ENCODE results near the gene HTT. TPM values are rescaled to one million over a fixed set of nuclear protein-coding genes. Genes with fewer than 3 reads are reported as not detected.

Gene HTT
- total RNA-seq, 1 experiment from 2014 or later = 6.4 TPM

Other genes starting within 250 kb of the HTT start
- 62.5 and 77.3 TPM in 2 replicates for gene ADD1, start 230.8 kb upstream of the HTT start, total RNA-seq (2014; rRNA removed; shearing (Covaris generic); ENCODE audit: low replicate concordance)
- gene NOP14, start 111.3 kb upstream of the HTT start, total RNA-seq (2014; rRNA removed; shearing (Covaris generic); ENCODE audit: low replicate concordance) = 32.5 and 45.2 TPM in 2 replicates
- 2.6 and 3.7 TPM in 2 replicates for gene GRK4, start 111.1 kb upstream of the HTT start, total RNA-seq (2014; rRNA removed; shearing (Covaris generic); ENCODE audit: low replicate concordance)
- gene HTT-AS, start 143 bp upstream of the HTT start, total RNA-seq (2014; rRNA removed; shearing (Covaris generic); ENCODE audit: low replicate concordance) = not detected in 2 replicates
- 0.57 TPM in 1 of 2 replicates, not detected in the other for gene MSANTD1, start 174.5 kb downstream of the HTT start, total RNA-seq (2014; rRNA removed; shearing (Covaris generic); ENCODE audit: low replicate concordance)
- 9.8 and 21.4 TPM in 2 replicates for gene RGS12, start 218.3 kb downstream of the HTT start, total RNA-seq (2014; rRNA removed; shearing (Covaris generic); ENCODE audit: low replicate concordance)

Data from MG63 (cell line).